Measurements from ENCODE around the gene MAP3K7CL.

Gene MAP3K7CL

GRCh38 chr21:29201186-29201585, 70.7 kb downstream of the MAP3K7CL start:
- no peak for DNase-seq

DNA sequence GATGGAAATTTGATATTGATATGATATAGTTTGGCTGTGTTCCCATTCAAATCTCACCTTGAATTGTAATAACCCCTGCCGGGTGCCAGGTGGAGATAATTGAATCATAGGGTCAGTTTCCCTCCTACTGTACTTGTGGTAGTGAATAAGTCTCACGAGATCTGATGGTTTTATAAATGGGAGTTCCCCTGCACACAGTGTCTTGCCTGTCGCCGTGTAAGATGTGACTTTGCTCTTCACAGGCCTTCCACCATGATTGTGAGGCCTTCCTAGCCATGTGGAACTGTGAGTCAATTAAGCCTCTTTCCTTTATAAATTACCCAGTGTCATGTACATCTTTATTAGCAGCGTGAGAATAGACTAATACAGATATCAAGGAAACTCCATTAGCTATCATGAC, 74.6 kb downstream of the MAP3K7CL start:
- no peak for DNase-seq

DNA sequence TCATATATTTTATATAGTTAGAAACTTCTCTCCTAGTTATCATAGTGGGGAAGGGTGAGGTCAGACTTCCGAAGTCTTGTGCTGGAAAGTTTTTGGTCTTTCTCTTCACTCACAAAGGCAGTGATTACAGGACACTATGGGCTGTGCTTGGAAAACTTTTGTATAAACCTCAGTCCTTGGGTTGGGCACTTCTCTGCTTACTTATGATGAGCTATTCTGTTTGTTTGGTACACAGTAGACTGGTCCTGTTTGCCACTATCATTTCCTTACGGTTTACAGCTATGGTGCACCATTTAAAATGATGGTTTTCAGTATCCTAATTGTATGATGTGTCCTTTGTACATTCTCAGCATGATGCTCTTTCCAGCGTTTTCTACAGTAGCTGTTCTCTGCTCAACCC, 75.5 kb downstream of the MAP3K7CL start:
- DNase-seq = no peak

- no peak for DNase-seq
Observed at GRCh38 chr21:29206445-29206844, 76.0 kb downstream of the MAP3K7CL start.

DNA sequence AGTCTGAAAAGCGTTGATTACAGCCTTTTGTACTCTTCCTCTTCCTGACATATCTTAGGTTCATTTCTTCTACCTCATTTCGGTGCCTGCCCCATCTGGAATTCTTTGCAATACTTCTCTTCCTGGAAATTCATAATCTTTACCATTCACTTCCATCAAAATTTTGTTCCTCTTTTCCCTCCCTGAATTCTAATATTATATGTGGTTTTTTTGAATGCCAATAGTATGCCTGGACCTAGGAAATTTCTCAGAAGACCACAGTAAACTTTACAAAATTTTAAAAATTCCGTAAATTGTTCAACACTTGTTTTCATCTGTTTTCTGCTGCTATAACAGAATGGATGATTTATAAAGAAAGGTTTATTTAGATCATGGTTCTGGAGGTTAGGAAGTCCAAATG, 76.8 kb downstream of the MAP3K7CL start:
- no peak for DNase-seq

GRCh38 chr21:29208044-29208681, 77.7 kb downstream of the MAP3K7CL start:
- DNase-seq = no peak

GRCh38 chr21:29208682-29209059, 78.2 kb downstream of the MAP3K7CL start:
- DNase-seq = peak; percentile 89

DNA sequence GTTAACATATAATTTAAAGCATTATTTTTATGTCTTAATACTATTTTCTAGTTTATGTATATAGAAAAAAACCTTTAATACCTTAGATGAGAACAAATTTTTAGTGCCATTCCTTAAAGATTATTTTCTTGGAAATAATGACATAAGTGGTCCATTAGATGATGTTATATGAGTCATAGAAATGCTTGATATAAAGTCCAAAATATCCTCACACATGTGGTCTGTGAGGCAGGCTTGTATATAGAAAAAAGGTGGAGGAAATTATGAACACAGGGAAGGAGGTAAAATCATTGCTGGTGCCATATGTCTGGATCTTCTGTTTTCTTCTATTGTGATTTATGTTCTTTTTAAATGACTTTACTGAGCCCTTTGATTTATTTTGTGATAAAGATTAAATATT, 79.3 kb downstream of the MAP3K7CL start:
- DNase-seq = peak; percentile 57

DNA sequence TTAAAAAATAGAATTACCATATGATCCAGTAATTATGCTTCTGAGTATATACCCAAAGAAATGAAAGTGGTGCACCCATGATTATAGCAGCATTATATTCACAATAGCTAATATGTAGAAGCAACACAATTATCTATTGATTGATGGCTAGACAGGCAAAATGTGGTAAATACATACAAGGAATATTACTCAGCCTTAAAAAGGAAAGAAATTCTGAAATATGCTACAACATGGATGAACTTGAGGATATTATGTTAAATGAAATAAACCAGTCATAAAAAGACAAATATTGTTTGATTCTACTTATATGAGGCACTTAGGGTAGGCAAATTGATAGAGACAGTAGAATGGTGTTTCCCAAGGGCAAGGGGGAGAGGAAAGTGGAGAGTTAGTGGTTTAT, 80.8 kb downstream of the MAP3K7CL start:
- DNase-seq = no peak

GRCh38 chr21:29212446-29212845, 82.0 kb downstream of the MAP3K7CL start:
- DNase-seq = no peak

DNA sequence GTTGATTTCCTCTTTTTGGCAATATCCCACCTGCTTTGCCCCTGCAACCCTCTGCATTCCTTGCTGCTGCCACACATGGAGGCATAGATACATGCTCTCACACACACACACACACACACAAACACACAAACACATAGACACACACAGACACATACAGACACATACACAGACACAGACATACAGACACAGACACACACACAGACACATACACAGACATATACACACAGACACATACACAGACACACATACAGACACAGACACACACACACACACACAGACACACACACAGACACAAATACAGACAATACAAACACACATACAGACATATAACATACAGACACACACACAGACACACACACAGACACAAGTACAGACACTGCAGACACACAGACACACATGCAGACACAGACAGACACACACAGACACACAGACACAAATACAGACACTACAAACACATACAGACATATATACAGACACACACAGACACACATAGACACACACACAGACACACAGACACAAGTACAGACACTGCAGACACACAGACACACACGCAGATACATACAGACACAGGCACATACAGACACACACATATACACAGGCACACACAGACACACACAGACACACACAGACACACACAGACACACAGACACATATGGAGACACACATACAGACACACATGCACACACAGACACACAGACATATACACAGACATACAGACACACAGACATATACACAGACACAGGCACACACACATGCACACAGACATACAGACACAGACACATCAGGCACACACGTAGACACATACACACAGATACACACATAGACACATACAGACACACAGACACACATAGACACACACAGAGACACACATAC, 83.3 kb downstream of the MAP3K7CL start:
- no peak for DNase-seq

DNA sequence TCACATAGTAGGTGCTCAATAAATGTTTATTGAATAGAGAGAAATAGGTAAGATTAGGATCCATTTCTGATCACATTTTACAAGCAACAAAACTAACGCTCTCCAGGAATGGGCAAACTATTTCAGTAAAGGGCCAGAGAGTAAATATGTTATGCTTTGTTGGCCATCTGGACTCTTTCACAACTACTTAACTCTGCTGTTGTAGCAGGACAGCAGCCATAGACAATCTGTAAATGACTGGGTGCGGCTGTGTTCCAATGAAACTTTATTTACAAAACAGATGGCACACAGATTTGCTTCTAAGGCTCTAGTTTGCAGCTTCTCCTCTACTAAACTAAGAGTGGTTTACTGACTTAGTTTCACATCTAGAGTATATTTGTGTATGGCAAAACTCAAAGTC, 85.3 kb downstream of the MAP3K7CL start:
- DNase-seq = no peak

GRCh38 chr21:29217818-29218291, 87.4 kb downstream of the MAP3K7CL start:
- peak; percentile 98 for DNase-seq

DNA sequence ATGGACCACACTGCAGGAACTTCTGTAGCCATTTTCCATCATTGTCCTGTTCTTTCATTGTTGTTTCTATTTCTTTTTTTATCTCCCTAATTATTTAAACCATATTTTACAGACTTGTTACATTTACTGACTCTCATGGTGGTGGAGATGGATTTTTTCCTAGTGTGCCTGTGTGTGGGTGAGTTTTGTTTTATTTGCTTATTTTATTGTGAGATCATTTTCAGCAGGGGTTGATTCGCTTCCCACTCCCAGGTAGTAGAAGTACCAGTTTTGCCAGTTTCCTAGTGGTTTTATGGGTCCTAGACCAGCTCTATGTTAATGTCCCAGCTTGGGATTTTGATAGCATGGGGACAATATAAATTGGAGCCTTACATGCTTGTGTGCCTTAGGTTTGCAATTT, 88.3 kb downstream of the MAP3K7CL start:
- DNase-seq = no peak

DNA sequence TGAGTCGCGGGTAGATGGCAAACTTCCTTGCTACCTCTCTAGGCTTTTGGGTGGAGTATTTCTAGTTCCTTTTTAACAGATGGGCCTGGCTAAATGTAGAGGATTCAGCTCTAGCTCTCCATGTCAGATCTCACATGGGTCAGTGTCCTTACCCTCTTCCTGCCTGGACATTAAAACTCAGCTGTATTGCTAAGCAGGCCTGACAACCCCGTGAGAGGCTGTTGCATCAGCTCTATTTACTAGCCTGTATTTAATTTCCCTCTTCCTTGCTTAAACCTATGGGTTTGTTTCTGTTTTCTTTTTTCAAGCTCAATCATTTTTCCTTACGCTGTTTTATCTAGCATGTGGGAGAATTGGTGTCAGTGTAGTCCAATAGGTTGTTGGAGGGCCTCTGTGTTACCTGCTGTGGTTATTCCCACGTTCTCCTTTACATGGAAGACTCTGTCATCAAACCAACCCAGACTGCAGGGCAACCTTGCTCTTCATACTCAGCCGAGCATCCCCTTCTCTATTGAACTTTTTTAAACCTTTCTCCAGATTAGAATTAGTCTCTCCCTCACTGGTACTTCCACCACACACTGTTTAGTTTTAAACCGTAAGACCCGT, 88.8 kb downstream of the MAP3K7CL start:
- peak; percentile 29 for DNase-seq

DNA sequence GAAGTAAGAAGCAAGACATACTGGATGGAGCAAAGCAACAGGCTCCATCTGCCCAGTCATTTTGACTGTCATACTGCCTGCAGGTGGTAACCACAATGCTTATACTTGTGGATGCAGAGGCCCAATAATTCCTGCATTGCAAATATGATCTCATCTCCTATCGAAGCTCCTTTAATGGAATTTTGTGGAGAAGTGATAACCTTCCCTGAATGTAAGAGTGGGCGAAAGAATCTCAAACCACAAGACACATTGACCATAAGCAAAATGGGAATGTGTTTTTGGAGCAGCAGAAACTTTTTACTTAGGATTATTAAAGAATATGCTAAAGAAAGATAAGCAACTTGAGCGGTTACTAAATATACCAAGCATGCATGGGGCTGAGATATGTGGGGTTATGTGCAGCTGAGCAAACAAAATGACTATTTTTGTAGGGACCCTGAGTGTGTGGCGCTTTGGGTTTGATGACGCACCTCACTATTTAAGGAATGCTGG, 90.9 kb downstream of the MAP3K7CL start:
- DNase-seq = peak; percentile 94

- no peak for DNase-seq
Observed at GRCh38 chr21:29224006-29224405, 93.6 kb downstream of the MAP3K7CL start.
